Liver (tissue), 9 donors: Measurements from ENCODE around the gene TBC1D7. TPM values are rescaled to one million over a fixed set of nuclear protein-coding genes. Genes with fewer than 3 reads are reported as not detected.

ENCODE experiments used
- DNase-seq: peaks from one replicate; pipeline ENCODE4 v3.0.0-alpha.2; 2017; ENCODE audit warnings: low spot score
- H3K27ac ChIP-seq, 2 donors: one replicate each; pipeline ENCODE4 v1.7.0; 2013; ENCODE audit warnings: inconsistent platforms in 2 of 2, low read length in 2 of 2, control low read depth in 1 of 2, low read depth in 1 of 2, mild to moderate bottlenecking in 1 of 2
- H3K27me3 ChIP-seq, 4 donors: one replicate each; pipeline versions ENCODE4 v1.6.1 to v1.7.0; 2013; ENCODE audit warnings: low read length in 3 of 4, inconsistent platforms in 1 of 4, mild to moderate bottlenecking in 1 of 4, moderate library complexity in 1 of 4; ENCODE audit not compliant: control insufficient read depth in 4 of 4, insufficient read depth in 4 of 4
- H3K36me3 ChIP-seq, 4 donors: one replicate each; pipeline versions ENCODE4 v1.6.1 to v1.7.0; 2013; ENCODE audit warnings: low read length in 3 of 4, mild to moderate bottlenecking in 3 of 4, low read depth in 1 of 4, moderate library complexity in 1 of 4; ENCODE audit not compliant: control insufficient read depth in 4 of 4, insufficient read depth in 3 of 4
- H3K4me1 ChIP-seq, 4 donors: one replicate each; pipeline versions ENCODE4 v1.6.1 to v1.7.0; 2013; ENCODE audit warnings: low read length in 3 of 4, mild to moderate bottlenecking in 3 of 4, moderate library complexity in 1 of 4; ENCODE audit not compliant: control insufficient read depth in 4 of 4, insufficient read depth in 4 of 4
- H3K4me3 ChIP-seq, 3 donors: one replicate each; pipeline versions ENCODE4 v1.6.1 to v1.7.0; 2013; ENCODE audit warnings: low read length in 3 of 3, control low read depth in 1 of 3, low read depth in 1 of 3, mild to moderate bottlenecking in 1 of 3
- H3K9ac ChIP-seq, 2 donors: one replicate each; pipeline ENCODE4 v1.7.0; 2013; ENCODE audit warnings: low read length in 2 of 2, mild to moderate bottlenecking in 2 of 2, moderate library complexity in 2 of 2, control low read depth in 1 of 2, low read depth in 1 of 2
- H3K9me3 ChIP-seq, 4 donors: one replicate each; pipeline versions ENCODE4 v1.6.1 to v1.7.0; 2013; ENCODE audit warnings: low read length in 3 of 4; ENCODE audit not compliant: control insufficient read depth in 4 of 4
- ATF3 ChIP-seq: IDR thresholded peaks from 2 replicates; pipeline ENCODE4 v1.6.1; 2016; ENCODE audit warnings: antibody characterized with exemption
- CTCF ChIP-seq: fragments of 150-350 bp; IDR thresholded peaks from 2 replicates; pipeline ENCODE4 v1.5.1; 2017; ENCODE audit warnings: improper control_type of control experiment, low read depth, low read length; ENCODE audit not compliant: missing input control
- EGR1 ChIP-seq, 2 donors: IDR thresholded peaks; 2 replicates each; pipeline ENCODE4 v1.6.1; 2016 to 2018; ENCODE audit warnings: antibody characterized with exemption in 2 of 2, low read depth in 2 of 2
- FOXA1 ChIP-seq: IDR thresholded peaks from 2 replicates; pipeline ENCODE4 v1.6.1; 2016; ENCODE audit warnings: antibody characterized with exemption
- FOXA2 ChIP-seq: IDR thresholded peaks from 2 replicates; pipeline ENCODE4 v1.6.1; 2016; ENCODE audit warnings: antibody characterized with exemption
- GABPA ChIP-seq, 2 donors: IDR thresholded peaks in 1 of 2; conservative IDR thresholded peaks in 1 of 2; 2 replicates each; pipeline ENCODE4 v1.6.1; 2016; ENCODE audit warnings: antibody characterized with exemption in 2 of 2, mild to moderate bottlenecking in 1 of 2, moderate library complexity in 1 of 2
- HNF4A ChIP-seq, 2 donors: conservative IDR thresholded peaks; 2 replicates each; pipeline ENCODE4 v1.6.1; 2016; ENCODE audit warnings: antibody characterized with exemption in 2 of 2, mild to moderate bottlenecking in 2 of 2
- HNF4G ChIP-seq: IDR thresholded peaks from 2 replicates; pipeline ENCODE4 v1.6.1; 2016; ENCODE audit warnings: antibody characterized with exemption
- JUND ChIP-seq, 2 donors: IDR thresholded peaks; 2 replicates each; pipeline ENCODE4 v1.6.1; 2016; ENCODE audit warnings: antibody characterized with exemption in 2 of 2
- MAX ChIP-seq: IDR thresholded peaks from 2 replicates; pipeline ENCODE4 v1.6.1; 2016; ENCODE audit warnings: antibody characterized with exemption
- NR2F2 ChIP-seq: IDR thresholded peaks from 2 replicates; pipeline ENCODE4 v1.6.1; 2016; ENCODE audit warnings: antibody characterized with exemption
- RAD21 ChIP-seq, 2 donors: IDR thresholded peaks; 2 replicates each; pipeline ENCODE4 v1.6.1; 2016; ENCODE audit warnings: antibody characterized with exemption in 2 of 2, mild to moderate bottlenecking in 2 of 2
- SP1 ChIP-seq: IDR thresholded peaks from 2 replicates; pipeline ENCODE4 v1.6.1; 2018; ENCODE audit warnings: antibody characterized with exemption, mild to moderate bottlenecking
- TAF1 ChIP-seq: conservative IDR thresholded peaks from 2 replicates; pipeline ENCODE4 v1.6.1; 2016; ENCODE audit warnings: antibody characterized with exemption, mild to moderate bottlenecking
- YY1 ChIP-seq: IDR thresholded peaks from 2 replicates; pipeline ENCODE4 v1.6.1; 2016; ENCODE audit warnings: antibody characterized with exemption, mild to moderate bottlenecking
- ZBTB33 ChIP-seq: IDR thresholded peaks from 2 replicates; pipeline ENCODE4 v1.6.1; 2016; ENCODE audit warnings: antibody characterized with exemption
- WGBS: extraction: QIAGEN DNeasy Blood & Tissue Kit; methylation state at CpG from one replicate; pipeline ENCODE4 v1.1.7; 2013; 5-methylcytosine and 5-hydroxymethylcytosine counted together
- polyA plus RNA-seq, 2 donors: library from polyadenylated mRNA; stranded (reverse) in 1 of 2; unstranded in 1 of 2; fragments of 200-250 nt in 1 of 2; fragments of >200 nt in 1 of 2; fragmentation: Nextera tagmentation in 1 of 2; extraction: Ambion mirVana in 1 of 2; gene quantifications; one replicate each; pipeline versions ENCODE4 v1.2.1 to v1.2.3, GENCODE V29; 2013 to 2015
- total RNA-seq, 2 donors: library from RNA; depleted of rRNA; stranded (reverse); fragments of >200 nt; gene quantifications; one replicate each; pipeline ENCODE4 v1.2.3, GENCODE V29; 2014
- donor health status: healthy.
- donor health status: healthy.
- donor health status: healthy.
- donor health status: healthy.
- donor health status: healthy.

The TBC1D7 gene
- total and polyA plus RNA-seq, 4 donors, result 9.6 to 18.8 (median 10.6) TPM

- no peak for TF ChIP-seq MAX
- no peak for TF ChIP-seq ATF3
- no peak for TF ChIP-seq GABPA (IDR thresholded peaks at IDR 0.05 in 1 of 2, conservative IDR thresholded peaks at IDR 0.05 in 1 of 2)
- TF ChIP-seq YY1, result no peak
- TF ChIP-seq TAF1, result no peak
- no peak for TF ChIP-seq NR2F2
- no peak for TF ChIP-seq ZBTB33
- no peak for TF ChIP-seq FOXA2
- no peak for TF ChIP-seq HNF4A (conservative IDR thresholded peaks at IDR 0.05)
- no peak for TF ChIP-seq EGR1 (IDR thresholded peaks at IDR 0.05; ENCODE audit: low read depth in 2 of 2)
- TF ChIP-seq SP1, result no peak
- no peaks in the 10 kb centered on the region for H3K4me1 ChIP-seq
- 96% methylated on average over 6 of the region's 6 CpGs for WGBS
These were observed 64.7 kb downstream of the TBC1D7 start for GRCh38 chr6:13263669-13264068.

GRCh38 chr6:13262302-13263230 is 65.8 kb downstream of the TBC1D7 start:
- Histone ChIP-seq H3K9ac (no peak overlapping the region), H3K36me3 (no peaks in the 10 kb centered on the region), H3K9me3 (no peaks in the 10 kb centered on the region), H3K27ac (no peak overlapping the region), H3K4me1 (no peaks in the 10 kb centered on the region), H3K27me3 (no peaks in the 10 kb centered on the region), H3K4me3 (no peak overlapping the region)
- TF ChIP-seq RAD21 (IDR thresholded peaks at IDR 0.05), result no peak
- TF ChIP-seq CTCF, result no peak
- TF ChIP-seq HNF4A (conservative IDR thresholded peaks at IDR 0.05), result no peak
- no peak for TF ChIP-seq GABPA (IDR thresholded peaks at IDR 0.05 in 1 of 2, conservative IDR thresholded peaks at IDR 0.05 in 1 of 2)
- no peak for TF ChIP-seq EGR1 (IDR thresholded peaks at IDR 0.05; ENCODE audit: low read depth in 2 of 2)
- TF ChIP-seq ZBTB33, result no peak
- no peak for TF ChIP-seq MAX
- no peak for TF ChIP-seq FOXA2
- no peak for TF ChIP-seq NR2F2
- no peak for TF ChIP-seq ATF3
- TF ChIP-seq HNF4G, result no peak
- TF ChIP-seq TAF1, result no peak
- no peak for TF ChIP-seq JUND (IDR thresholded peaks at IDR 0.05)
- no peak for TF ChIP-seq FOXA1
- no peak for TF ChIP-seq SP1
- WGBS, result 58% methylated on average over 1 of the region's 1 CpG
- DNase-seq, result no peak

More at GRCh38 chr6:13263669-13264068, 64.7 kb downstream of the TBC1D7 start:
- H3K27ac ChIP-seq, result no peak overlapping the region
- H3K9ac ChIP-seq, result no peak overlapping the region
- no peak overlapping the region for H3K4me3 ChIP-seq
- DNase-seq, result no peak
- no peaks in the 10 kb centered on the region for H3K36me3 ChIP-seq
- no peaks in the 10 kb centered on the region for H3K9me3 ChIP-seq
- H3K27me3 ChIP-seq, result no peaks in the 10 kb centered on the region
